Measurements from ENCODE around the gene SLC13A3. TPM values are rescaled to one million over a fixed set of nuclear protein-coding genes. Genes with fewer than 3 reads are reported as not detected.

The SLC13A3 gene
- polyA plus RNA-seq, 2 of the 4 experiments (the other 2 are of a cell fraction) = 0.19 TPM; not detected in 1

- FAIRE-seq (no peak), ATAC-seq (no peak), DNase-seq (ENCODE audit: low read depth in 1 of 2, low spot score in 1 of 2) (no peak)
- 4% methylated on average over 5 of the region's 5 CpGs for WGBS (ENCODE audit: missing lambda C conversion rate)
- H3K9me3 ChIP-seq = 0 out of 3 replicates have a peak, but pooled peaks cover 6% of the 10 kb centered on the region
- no peak overlapping the region for H3K4me3 ChIP-seq
- H3K4me1 ChIP-seq = no peaks in the 10 kb centered on the region
- no peak for TF ChIP-seq NR3C1 (IDR thresholded peaks at IDR 0.05)
- no peak for TF ChIP-seq MAX (IDR thresholded peaks at IDR 0.05)
- no peak for TF ChIP-seq PHF8 (IDR thresholded peaks at IDR 0.05; ENCODE audit: borderline replicate concordance, low read depth)
- TF ChIP-seq NFE2L2 (conservative IDR thresholded peaks at IDR 0.05; ENCODE audit: low read length) = no peak
- TF ChIP-seq ZNF302 (CRISPR knock-in tag; IDR thresholded peaks at IDR 0.05) = no peak
- no peak for TF ChIP-seq JUNB (IDR thresholded peaks at IDR 0.05)
- no peak for TF ChIP-seq BCL3 (IDR thresholded peaks at IDR 0.05)
- no peak for TF ChIP-seq CBX2 (IDR thresholded peaks at IDR 0.05; ENCODE audit: borderline replicate concordance, low read depth)
- TF ChIP-seq CEBPB (IDR thresholded peaks at IDR 0.05) = no peak
- no peak for TF ChIP-seq RNF2 (IDR thresholded peaks at IDR 0.05; ENCODE audit: borderline replicate concordance, low read depth)
- TF ChIP-seq REST (IDR thresholded peaks at IDR 0.05) = no peak
- H3K27ac ChIP-seq = no peak overlapping the region
- no peak overlapping the region for H3K4me2 ChIP-seq
- ChIA-PET CTCF (interaction anchor here (0.6 to 8.7 kb wide), 6 partner anchors 27 to 224 kb away, joined by 3 to 113 read pairs (median 4); partner anchors contain the start of gene OCSTAMP), POLR2A (no interaction called here)
Measured at GRCh38 chr20:46523108-46523507, 128.2 kb downstream of the SLC13A3 start.

GRCh38 chr20:46520976-46521579 is 130.2 kb downstream of the SLC13A3 start:
- no peaks in the 10 kb centered on the region for H3K4me1 ChIP-seq
- no peak overlapping the region for H3K4me2 ChIP-seq
- DNase-seq (ENCODE audit: low read depth in 1 of 2, low spot score in 1 of 2) = peak; percentile 33 to 67
- H3K4me3 ChIP-seq = no peak overlapping the region
- ChIA-PET POLR2A (no interaction called here), CTCF (interaction anchor here (0.5 to 8.7 kb wide), 14 partner anchors 9 to 1374 kb away, joined by 3 to 113 read pairs (median 4); no protein-coding TSS in a partner anchor)
- ATAC-seq = peak; percentile 71 to 81
- 8% methylated on average over 4 of the region's 4 CpGs for WGBS (ENCODE audit: missing lambda C conversion rate)
- no peak overlapping the region for H3K27ac ChIP-seq
- TF ChIP-seq CTCF (IDR thresholded peaks at IDR 0.05) (peak; percentile 52), ZSCAN20 (CRISPR knock-in tag; IDR thresholded peaks at IDR 0.05) (no peak), MAX (IDR thresholded peaks at IDR 0.05) (no peak), RAD21 (conservative IDR thresholded peaks at IDR 0.05 in 1 of 2, IDR thresholded peaks at IDR 0.05 in 1 of 2) (peak; percentile 68 to 78), SMC3 (IDR thresholded peaks at IDR 0.05) (0 out of 3 replicates have a peak, but pooled peaks have one; percentile 28), ESRRA (IDR thresholded peaks at IDR 0.05; ENCODE audit: borderline replicate concordance, low read length) (no peak)
- no peak for FAIRE-seq
- 0 out of 3 replicates have a peak, but pooled peaks cover 6% of the 10 kb centered on the region for H3K9me3 ChIP-seq
